Neuronal stem cell (in vitro differentiated cells): ENCODE measurements around the gene RMND5A.
A peak's percentile ranks its signal among the peaks of the same experiment; 100 is the strongest.

Experiments
- DNase-seq: peaks from one replicate; pipeline ENCODE4 v3.0.0-alpha.2; 2013; ENCODE audit warnings: low spot score
- H2AFZ ChIP-seq: one replicate; pipeline ENCODE4 v1.6.1; 2013; ENCODE audit warnings: mild to moderate bottlenecking, low read length, inconsistent platforms
- H2AK5ac ChIP-seq: 2 replicates; pipeline ENCODE4 v1.6.1; 2013; ENCODE audit warnings: low read depth, mild to moderate bottlenecking, inconsistent platforms, low read length, moderate library complexity, mixed read lengths
- H2BK120ac ChIP-seq: 2 replicates; pipeline ENCODE4 v1.6.1; 2013; ENCODE audit warnings: low read depth, mild to moderate bottlenecking, inconsistent platforms, low read length, moderate library complexity, mixed read lengths
- H2BK12ac ChIP-seq: one replicate; pipeline ENCODE4 v1.6.1; 2013; ENCODE audit warnings: low read length, inconsistent platforms
- H2BK15ac ChIP-seq: 2 replicates; pipeline ENCODE4 v1.6.1; 2013; ENCODE audit warnings: mild to moderate bottlenecking, low read length, inconsistent platforms, mixed read lengths
- H2BK5ac ChIP-seq: one replicate; pipeline ENCODE4 v1.6.1; 2013; ENCODE audit warnings: inconsistent platforms, mild to moderate bottlenecking, low read length, moderate library complexity
- H3K14ac ChIP-seq: one replicate; pipeline ENCODE4 v1.6.1; 2013; ENCODE audit warnings: low read length, inconsistent platforms
- H3K18ac ChIP-seq: 2 replicates; pipeline ENCODE4 v1.6.1; 2013; ENCODE audit warnings: low read length, inconsistent platforms
- H3K23ac ChIP-seq: 2 replicates; pipeline ENCODE4 v1.6.1; 2013; ENCODE audit warnings: low read depth, mild to moderate bottlenecking, mixed read lengths, low read length, inconsistent platforms; ENCODE audit not compliant: poor library complexity
- H3K27ac ChIP-seq: replicated peaks from 3 replicates; pipeline ENCODE4 v1.5.1; 2013; ENCODE audit warnings: low read length, inconsistent platforms
- H3K27me3 ChIP-seq, 3 experiments: 2 replicates each; pipeline ENCODE4 v1.6.1; 2013; ENCODE audit warnings: low read length in 3 of 3, mild to moderate bottlenecking in 2 of 3, inconsistent platforms in 1 of 3, low read depth in 1 of 3, mixed read lengths in 1 of 3, moderate library complexity in 1 of 3; ENCODE audit not compliant: control insufficient read depth in 3 of 3, insufficient read depth in 3 of 3
- H3K36me3 ChIP-seq, 2 donors: replicated peaks in 1 of 2; 2 replicates each; pipeline ENCODE4 v1.6.1; 2013; ENCODE audit warnings: low read length in 2 of 2; ENCODE audit not compliant: control insufficient read depth in 2 of 2, insufficient read depth in 2 of 2
- H3K4ac ChIP-seq: 2 replicates; pipeline ENCODE4 v1.6.1; 2013; ENCODE audit warnings: inconsistent platforms, mild to moderate bottlenecking, low read length, moderate library complexity
- H3K4me1 ChIP-seq, 2 donors: 1 replicate in 1 of 2; 2 replicates in 1 of 2; pipeline ENCODE4 v1.6.1; 2013; ENCODE audit warnings: low read length in 2 of 2, low read depth in 1 of 2; ENCODE audit not compliant: control insufficient read depth in 2 of 2, insufficient read depth in 1 of 2
- H3K4me2 ChIP-seq: one replicate; pipeline ENCODE4 v1.6.1; 2013; ENCODE audit warnings: mild to moderate bottlenecking, low read length, inconsistent platforms; ENCODE audit not compliant: insufficient read depth, poor library complexity, severe bottlenecking
- H3K4me3 ChIP-seq, 2 donors: 2 replicates each; pipeline ENCODE4 v1.5.1; 2013; ENCODE audit warnings: low read length in 2 of 2, mild to moderate bottlenecking in 2 of 2, inconsistent platforms in 1 of 2, moderate library complexity in 1 of 2
- H3K79me1 ChIP-seq: one replicate; pipeline ENCODE4 v1.6.1; 2013; ENCODE audit warnings: low read depth, mild to moderate bottlenecking, inconsistent platforms, low read length, moderate library complexity
- H3K9ac ChIP-seq: one replicate; pipeline ENCODE4 v1.6.1; 2013; ENCODE audit warnings: mild to moderate bottlenecking, low read depth, low read length, inconsistent platforms; ENCODE audit not compliant: poor library complexity
- H3K9me3 ChIP-seq, 2 donors: replicated peaks in 1 of 2; 2 replicates each; pipeline versions ENCODE3 to v1.6.1; 2013; ENCODE audit warnings: low read length in 2 of 2, mild to moderate bottlenecking in 2 of 2, inconsistent platforms in 1 of 2, low read depth in 1 of 2, mixed read lengths in 1 of 2, moderate library complexity in 1 of 2; ENCODE audit not compliant: control insufficient read depth in 2 of 2, insufficient read depth in 1 of 2
- H4K8ac ChIP-seq: one replicate; pipeline ENCODE4 v1.6.1; 2013; ENCODE audit warnings: low read depth, mild to moderate bottlenecking, inconsistent platforms, low read length, moderate library complexity
- H4K91ac ChIP-seq: one replicate; pipeline ENCODE4 v1.6.1; 2013; ENCODE audit warnings: low read length, low read depth, mild to moderate bottlenecking, inconsistent platforms; ENCODE audit not compliant: poor library complexity
- WGBS, 2 donors: extraction: QIAGEN DNeasy Blood & Tissue Kit; methylation state at CpG; one replicate each; pipeline ENCODE4 v1.1.7; 2013; ENCODE audit warnings: missing lambda C conversion rate in 2 of 2, mixed read lengths in 1 of 2; ENCODE audit not compliant: insufficient read length in 2 of 2, insufficient replicate concordance in 1 of 2; ENCODE audit errors: extremely low coverage in 2 of 2; 5-methylcytosine and 5-hydroxymethylcytosine counted together

The RMND5A gene

DNA sequence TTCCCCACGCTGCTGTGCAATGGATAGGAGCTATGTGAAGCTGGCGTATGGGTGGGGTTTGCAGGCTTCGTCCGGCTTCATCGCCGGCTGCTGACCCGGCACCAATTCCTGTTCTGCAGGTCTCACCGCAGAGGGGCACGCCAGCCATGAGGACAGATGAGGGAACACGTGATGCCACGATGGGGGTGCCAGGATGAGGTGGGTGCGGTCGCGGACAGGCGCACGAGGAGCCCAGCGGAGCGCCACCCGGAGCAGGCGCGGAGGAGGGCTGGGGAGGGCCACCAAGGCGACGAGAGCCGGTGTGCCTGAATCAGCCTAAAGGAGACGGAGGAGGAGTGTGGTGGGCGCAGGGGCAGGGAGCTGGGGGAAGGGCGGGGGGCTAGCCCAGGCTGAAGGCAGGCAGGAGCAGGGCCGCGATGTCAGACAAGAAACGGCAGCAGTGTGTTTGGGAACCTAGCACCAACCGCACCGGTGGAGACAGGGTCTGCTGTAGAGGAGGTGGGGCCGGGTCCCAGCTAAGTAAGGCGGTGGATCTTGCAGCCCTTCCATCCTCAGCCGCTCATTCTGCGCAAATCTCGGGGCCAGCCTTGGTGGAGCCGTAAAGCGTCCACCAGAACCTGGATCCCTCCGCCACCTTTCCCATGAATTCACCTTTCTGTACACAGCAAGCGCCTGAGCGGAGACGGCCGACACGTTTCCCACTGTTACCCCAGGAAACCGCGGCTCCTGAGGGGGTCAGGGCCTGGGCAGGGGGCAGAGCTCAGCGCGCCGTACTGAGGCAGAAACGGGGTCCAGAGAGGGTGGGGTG lies 87.6 kb downstream of the RMND5A start:
- Histone ChIP-seq H3K4me2 (peak overlapping the region; percentile 93), H3K4ac (no peak overlapping the region), H2AFZ (peak overlapping the region; percentile 97), H4K8ac (peak overlapping the region; percentile 68), H2BK15ac (no peak overlapping the region), H3K36me3 (no peaks in the 10 kb centered on the region), H3K4me1 (peaks cover 4 to 11% of the 10 kb centered on the region in 2 donors), H3K23ac (peak overlapping the region; percentile 68), H3K14ac (peak overlapping the region; percentile 25), H3K9ac (peak overlapping the region; percentile 85), H3K9me3 (no peaks in the 10 kb centered on the region), H2BK12ac (no peak overlapping the region), H3K27me3 (peaks cover 0 to 38% (median 7%) of the 10 kb centered on the region in 3 experiments), H2AK5ac (no peak overlapping the region), H3K27ac (no peak overlapping the region), H3K4me3 (peak overlapping the region; percentile 43 to 84), H2BK5ac (peak overlapping the region; percentile 18), H3K18ac (peak overlapping the region; percentile 79), H2BK120ac (no peak overlapping the region), H4K91ac (no peak overlapping the region), H3K79me1 (no peaks in the 10 kb centered on the region)
- no peak for DNase-seq
- no CpG with 5 or more reads among the region's 51 CpGs for WGBS, 2 donors

DNA sequence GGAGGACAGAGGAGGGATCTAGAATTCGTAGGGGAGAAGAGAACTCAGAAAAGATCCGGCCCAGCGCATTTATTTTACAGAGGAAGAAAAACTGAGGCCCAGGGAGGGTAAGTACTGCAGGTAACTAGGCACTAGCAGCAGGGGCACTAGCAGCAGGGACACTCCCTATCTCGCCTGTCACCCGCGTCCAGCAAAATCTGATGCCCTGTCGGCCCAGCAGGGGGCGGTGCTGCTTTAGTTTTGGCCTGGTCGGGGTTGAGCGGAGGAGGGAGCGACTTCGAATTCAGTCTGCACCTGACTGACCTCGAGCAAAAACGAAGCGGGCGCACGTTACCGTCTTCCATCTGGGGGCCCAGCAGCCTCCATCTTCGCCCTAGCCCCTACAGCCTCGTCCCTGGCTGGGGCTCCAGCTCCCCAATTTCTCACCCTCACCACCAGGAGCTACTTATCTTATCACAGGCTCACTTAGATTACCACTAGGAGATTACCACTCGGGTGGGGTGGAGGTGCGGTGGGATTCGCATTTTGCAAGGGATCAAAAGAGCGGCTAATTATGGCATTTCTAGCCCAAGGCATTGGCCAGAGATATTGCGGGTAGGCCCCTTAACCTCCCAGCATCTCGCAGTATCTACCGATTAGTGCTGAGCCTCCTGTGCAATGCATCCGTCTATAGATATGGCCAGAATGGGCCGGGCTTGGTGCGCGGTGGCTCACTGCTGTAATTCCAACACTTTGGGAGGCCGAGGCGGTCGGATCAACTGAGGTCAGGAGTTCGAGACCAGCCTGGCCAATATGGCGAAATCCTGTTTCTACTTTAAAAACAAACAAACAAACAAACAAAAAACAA lies 88.4 kb downstream of the RMND5A start:
- H4K8ac ChIP-seq = no peak overlapping the region
- H3K9ac ChIP-seq = no peak overlapping the region
- H3K79me1 ChIP-seq = no peaks in the 10 kb centered on the region
- no peaks in the 10 kb centered on the region for H3K36me3 ChIP-seq
- peaks cover 0 to 38% (median 7%) of the 10 kb centered on the region in 3 experiments for H3K27me3 ChIP-seq
- H4K91ac ChIP-seq = no peak overlapping the region
- peak overlapping the region; percentile 97 for H2AFZ ChIP-seq
- peak overlapping the region; percentile 61 for H2AK5ac ChIP-seq
- H3K9me3 ChIP-seq = no peaks in the 10 kb centered on the region
- DNase-seq = peak; percentile 88
- H2BK120ac ChIP-seq = no peak overlapping the region
- H2BK12ac ChIP-seq = no peak overlapping the region
- no peak overlapping the region for H3K4ac ChIP-seq
- no CpG with 5 or more reads among the region's 36 CpGs for WGBS, 2 donors
- H3K23ac ChIP-seq = peak overlapping the region; percentile 44
- peak overlapping the region; percentile 43 to 84 for H3K4me3 ChIP-seq
- H3K14ac ChIP-seq = no peak overlapping the region
- H3K27ac ChIP-seq = no peak overlapping the region
- no peak overlapping the region for H2BK15ac ChIP-seq
- H3K4me2 ChIP-seq = peak overlapping the region; percentile 93
- H3K4me1 ChIP-seq = peaks cover 4 to 11% of the 10 kb centered on the region in 2 donors
- no peak overlapping the region for H3K18ac ChIP-seq
- no peak overlapping the region for H2BK5ac ChIP-seq

DNA sequence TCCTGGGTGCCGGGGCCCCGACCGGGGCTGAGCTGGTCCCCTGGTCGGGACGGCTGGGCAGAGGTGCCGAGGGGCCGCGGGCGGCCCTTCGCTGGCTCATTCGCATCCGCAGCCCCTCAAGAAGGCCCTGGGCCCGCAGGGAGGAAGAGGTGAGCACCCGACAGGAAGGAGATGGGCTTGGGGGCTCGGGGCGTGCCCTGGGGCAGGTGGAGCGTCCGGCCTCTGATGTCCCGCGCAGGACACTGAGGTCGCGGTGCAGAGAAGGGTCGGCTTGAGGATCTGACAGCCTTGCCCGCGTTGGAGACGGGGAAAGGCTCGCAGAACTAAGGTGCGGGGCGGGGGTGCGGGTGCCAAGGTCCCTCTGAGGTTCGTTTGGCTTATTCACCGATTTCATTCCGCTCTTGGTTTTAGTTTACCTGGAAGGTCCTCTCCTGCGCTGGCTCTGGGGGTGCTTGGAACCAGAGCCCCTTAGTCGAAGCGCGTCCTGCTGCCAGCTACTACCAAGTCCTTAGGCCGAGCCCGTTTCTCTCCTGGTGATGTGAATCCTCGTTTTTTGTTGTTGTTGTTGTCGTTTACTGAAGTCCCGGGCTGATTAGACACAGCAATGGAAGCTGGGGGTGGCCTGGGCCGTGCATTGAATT lies 89.5 kb downstream of the RMND5A start:
- Histone ChIP-seq H2AFZ (no peak overlapping the region), H3K4ac (no peak overlapping the region), H3K36me3 (no peaks in the 10 kb centered on the region), H2BK12ac (peak overlapping the region; percentile 35), H3K9me3 (no peaks in the 10 kb centered on the region), H4K8ac (no peak overlapping the region), H3K14ac (no peak overlapping the region), H3K4me2 (no peak overlapping the region), H3K4me3 (no peak overlapping the region), H3K18ac (no peak overlapping the region), H3K79me1 (no peaks in the 10 kb centered on the region), H4K91ac (no peak overlapping the region), H3K9ac (no peak overlapping the region), H2BK120ac (no peak overlapping the region), H3K27me3 (peaks cover 0 to 38% (median 7%) of the 10 kb centered on the region in 3 experiments), H3K27ac (no peak overlapping the region), H2AK5ac (no peak overlapping the region), H2BK15ac (no peak overlapping the region), H2BK5ac (peak overlapping the region; percentile 47), H3K4me1 (peaks cover 4 to 11% of the 10 kb centered on the region in 2 donors), H3K23ac (no peak overlapping the region)
- no peak for DNase-seq
- no CpG with 5 or more reads among the region's 43 CpGs for WGBS, 2 donors
